OCI-LY7 (cell line): ENCODE results near the gene STAT5B. TPM values are rescaled to one million over a fixed set of nuclear protein-coding genes. Genes with fewer than 3 reads are reported as not detected.

ENCODE experiments used
- BruUV-seq: library from RNA; stranded (reverse); fragments of 400-500 nt; replicated peaks from 2 replicates; lab custom pipeline; 2021; lab: Mats Ljungman, UMichigan
- CTCF ChIA-PET: fragments of 300-600 bp; sonication (Branson Sonifier 250); formaldehyde crosslinking; loops from one replicate; lab custom pipeline; 2022; ENCODE audit warnings: antibody characterized with exemption; ENCODE audit not compliant: unreplicated experiment; lab: Charles Lee
- POLR2A ChIA-PET: fragments of 300-600 bp; sonication (Branson Sonifier 250); formaldehyde crosslinking; loops from one replicate; lab custom pipeline; 2022; ENCODE audit warnings: antibody characterized with exemption; lab: Charles Lee
- DNase-seq: peaks from one replicate; pipeline ENCODE4 v3.0.0-alpha.2; 2015; ENCODE audit warnings: low spot score
- H2AFZ ChIP-seq: fragments of 200-600 bp; sonication (generic), shearing (Covaris generic); 2 replicates; pipeline ENCODE4 v1.6.1; 2014; ENCODE audit warnings: mild to moderate bottlenecking, antibody characterized with exemption, low read length, moderate library complexity
- H3K27ac ChIP-seq: fragments of 200-600 bp; sonication (generic); 2 replicates; pipeline ENCODE4 v1.5.1; 2014; ENCODE audit warnings: mixed run types, low read depth, mild to moderate bottlenecking, moderate library complexity, low read length, inconsistent platforms; ENCODE audit not compliant: poor library complexity, severe bottlenecking
- H3K36me3 ChIP-seq: fragments of 200-600 bp; sonication (generic); 2 replicates; pipeline ENCODE4 v1.6.1; 2014; ENCODE audit warnings: mild to moderate bottlenecking, antibody characterized with exemption, low read length, moderate library complexity, mixed read lengths; ENCODE audit not compliant: insufficient read depth
- H3K4me1 ChIP-seq: fragments of 200-600 bp; sonication (generic); 2 replicates; pipeline ENCODE4 v1.5.1; 2014; ENCODE audit warnings: mild to moderate bottlenecking, low read length; ENCODE audit not compliant: insufficient read depth, poor library complexity, severe bottlenecking
- H3K4me2 ChIP-seq: fragments of 200-600 bp; sonication (generic); 2 replicates; pipeline ENCODE4 v1.6.1; 2014; ENCODE audit warnings: mild to moderate bottlenecking, low read length
- H3K4me3 ChIP-seq: fragments of 200-600 bp; sonication (generic); 2 replicates; pipeline ENCODE4 v1.5.1; 2014; ENCODE audit warnings: mild to moderate bottlenecking, low read depth, low read length; ENCODE audit not compliant: poor library complexity, severe bottlenecking
- H3K79me2 ChIP-seq: fragments of 200-600 bp; sonication (generic); 2 replicates; pipeline ENCODE4 v1.6.1; 2016; ENCODE audit warnings: low read depth, mild to moderate bottlenecking, low read length, moderate library complexity, mixed read lengths; ENCODE audit not compliant: insufficient read depth
- H3K9me2 ChIP-seq: fragments of 200-600 bp; sonication (generic); 2 replicates; pipeline ENCODE4 v1.6.1; 2016; ENCODE audit warnings: mild to moderate bottlenecking, low read length, mixed read lengths; ENCODE audit not compliant: insufficient read depth
- H3K9me3 ChIP-seq: fragments of 200-600 bp; sonication (generic); 2 replicates; pipeline ENCODE4 v1.6.1; 2014; ENCODE audit warnings: mild to moderate bottlenecking, mixed run types, low read length, mixed read lengths
- H4K20me1 ChIP-seq: fragments of 200-600 bp; sonication (generic); 2 replicates; pipeline ENCODE4 v1.6.1; 2014; ENCODE audit warnings: mild to moderate bottlenecking, antibody characterized with exemption, low read length, moderate library complexity, mixed read lengths; ENCODE audit not compliant: insufficient read depth
- CTCF ChIP-seq: fragments of 200-600 bp; sonication (generic); conservative IDR thresholded peaks from 2 replicates; pipeline ENCODE4 v1.5.1; 2014; ENCODE audit warnings: mild to moderate bottlenecking, antibody characterized with exemption, low read length, moderate library complexity, mixed read lengths
- EZH2phosphoT487 ChIP-seq: fragments of 200-600 bp; sonication (generic); IDR thresholded peaks from 2 replicates; pipeline ENCODE4 v1.6.1; 2018; ENCODE audit warnings: low read depth, borderline replicate concordance, mild to moderate bottlenecking, mixed run types, antibody characterized with exemption, low read length, moderate library complexity, mixed read lengths
- intact Hi-C: fragments of 100-400 bp; cut with micrococcal nuclease; formaldehyde crosslinking; loops from one replicate; pipeline ENCODE4 v1.10.0; 2022; ENCODE audit not compliant: unreplicated experiment
- total RNA-seq, 2 experiments: library from RNA; depleted of rRNA in 1 of 2; stranded (reverse); fragments of >200 nt in 1 of 2; shearing (Covaris generic) in 1 of 2; gene quantifications; 2 replicates each; pipeline ENCODE4 v1.2.3, GENCODE V29; 2014 to 2022

STAT5B gene
- total RNA-seq, 2 experiments from 2014 or later, result 33.3 to 46.7 TPM

GRCh38 chr17:42289611-42290181, 13.5 kb upstream of the STAT5B start:
- Histone ChIP-seq H3K4me3 (no peak overlapping the region), H3K9me2 (no peaks in the 10 kb centered on the region), H3K4me1 (peaks cover 14% of the 10 kb centered on the region), H3K36me3 (no peaks in the 10 kb centered on the region), H2AFZ (no peak overlapping the region), H3K9me3 (no peaks in the 10 kb centered on the region), H4K20me1 (no peaks in the 10 kb centered on the region), H3K79me2 (no peaks in the 10 kb centered on the region), H3K4me2 (no peak overlapping the region), H3K27ac (no peak overlapping the region)
- ChIA-PET CTCF (no interaction called here), POLR2A (interaction anchor here (0.6 kb wide), 1 partner anchor 45 kb away, joined by 5 read pairs; no protein-coding TSS in a partner anchor)
- TF ChIP-seq CTCF, result no peak
- TF ChIP-seq EZH2phosphoT487, result no peak
- no TSS peak for BruUV-seq
- DNase-seq, result no peak
- intact Hi-C loops, result no loop called here

- Histone ChIP-seq H3K9me3 (no peaks in the 10 kb centered on the region), H4K20me1 (no peaks in the 10 kb centered on the region), H2AFZ (no peak overlapping the region), H3K79me2 (no peaks in the 10 kb centered on the region), H3K27ac (no peak overlapping the region), H3K4me2 (peak overlapping the region; percentile 39; the same call in 1 of the 2 replicates), H3K4me3 (peak overlapping the region; percentile 47), H3K36me3 (no peaks in the 10 kb centered on the region), H3K9me2 (no peaks in the 10 kb centered on the region), H3K4me1 (peaks cover 14% of the 10 kb centered on the region)
- DNase-seq, result no peak
- TF ChIP-seq CTCF (no peak), EZH2phosphoT487 (no peak)
- intact Hi-C loops, result no loop called here
- BruUV-seq, result no TSS peak
- ChIA-PET POLR2A (interaction anchor here (0.5 kb wide), 1 partner anchor 11 kb away, joined by 3 read pairs; no protein-coding TSS in a partner anchor), CTCF (no interaction called here)
Observed at GRCh38 chr17:42288803-42289610, 12.8 kb upstream of the STAT5B start.
